Thymus (tissue), 11 donors: Measurements from ENCODE around the gene DEPDC4. TPM values are rescaled to one million over a fixed set of nuclear protein-coding genes. Genes with fewer than 3 reads are reported as not detected.
"Not testable (repeated sequence)": the region's sequence is repeated elsewhere in the genome, so short reads cannot be mapped to it uniquely, and the experiment has no call there.

ENCODE experiments used
- DNase-seq, 9 donors: peaks; one replicate each; pipeline ENCODE4 v3.0.0-alpha.2; 2013; ENCODE audit warnings: low spot score in 9 of 9, low read depth in 6 of 9, missing footprints in 1 of 9
- H3K27ac ChIP-seq, 2 donors: one replicate each; pipeline ENCODE4 v1.5.1; 2013; ENCODE audit warnings: control low read depth in 1 of 2, low read depth in 1 of 2, low read length in 1 of 2, mild to moderate bottlenecking in 1 of 2, moderate library complexity in 1 of 2
- H3K27me3 ChIP-seq, 2 donors: one replicate each; pipeline ENCODE4 v1.5.1; 2013; ENCODE audit warnings: low read length in 1 of 2; ENCODE audit not compliant: control insufficient read depth in 2 of 2, insufficient read depth in 1 of 2
- H3K36me3 ChIP-seq, 2 donors: one replicate each; pipeline ENCODE4 v1.5.1; 2013; ENCODE audit warnings: low read length in 1 of 2, mild to moderate bottlenecking in 1 of 2, moderate library complexity in 1 of 2; ENCODE audit not compliant: control insufficient read depth in 2 of 2, insufficient read depth in 2 of 2
- H3K4me1 ChIP-seq, 2 donors: one replicate each; pipeline ENCODE4 v1.5.1; 2013; ENCODE audit warnings: low read length in 2 of 2; ENCODE audit not compliant: control insufficient read depth in 2 of 2, insufficient read depth in 2 of 2
- H3K4me3 ChIP-seq, 2 donors: one replicate each; pipeline ENCODE4 v1.5.1; 2013; ENCODE audit warnings: low read length in 2 of 2, control low read depth in 1 of 2, mild to moderate bottlenecking in 1 of 2
- H3K9me3 ChIP-seq, 2 donors: one replicate each; pipeline ENCODE4 v1.5.1; 2013; ENCODE audit warnings: low read length in 1 of 2, mild to moderate bottlenecking in 1 of 2; ENCODE audit not compliant: control insufficient read depth in 2 of 2, insufficient read depth in 1 of 2
- WGBS: extraction: QIAGEN DNeasy Blood & Tissue Kit; methylation state at CpG from one replicate; pipeline ENCODE4 v1.1.7; 2013; 5-methylcytosine and 5-hydroxymethylcytosine counted together
- polyA plus RNA-seq: library from polyadenylated mRNA; stranded (reverse); fragments of 200-250 nt; gene quantifications from one replicate; pipeline ENCODE4 v1.2.3, GENCODE V29; 2013
- total RNA-seq: library from RNA; stranded (reverse); fragments of 120-200 nt; gene quantifications from one replicate; pipeline ENCODE4 v1.2.4, GENCODE V29; 2013
- donor health status: healthy.

DEPDC4 gene
- total and polyA plus RNA-seq, 2 donors = 0.94 to 2.0 TPM

- Histone ChIP-seq H3K27ac (no peak overlapping the region), H3K9me3 (no peaks in the 10 kb centered on the region), H3K4me3 (no peak overlapping the region), H3K36me3 (peaks cover 7 to 9% of the 10 kb centered on the region in 2 donors), H3K4me1 (no peaks in the 10 kb centered on the region), H3K27me3 (no peaks in the 10 kb centered on the region)
- no peak for DNase-seq
- WGBS = 81% methylated on average over 1 of the region's 1 CpG
Measured at GRCh38 chr12:100293017-100293416, 26.1 kb upstream of the DEPDC4 start.

GRCh38 chr12:100290016-100290415 lies 23.1 kb upstream of the DEPDC4 start:
- Histone ChIP-seq H3K4me1 (no peaks in the 10 kb centered on the region), H3K4me3 (no peak overlapping the region), H3K27me3 (no peaks in the 10 kb centered on the region), H3K36me3 (peaks cover 3 to 9% of the 10 kb centered on the region in 2 donors), H3K9me3 (no peaks in the 10 kb centered on the region), H3K27ac (no peak overlapping the region)
- WGBS = 99% methylated on average over 3 of the region's 3 CpGs
- no peak for DNase-seq

- Histone ChIP-seq H3K4me1 (no peaks in the 10 kb centered on the region), H3K27me3 (no peaks in the 10 kb centered on the region), H3K27ac (no peak overlapping the region), H3K9me3 (no peaks in the 10 kb centered on the region), H3K4me3 (no peak overlapping the region), H3K36me3 (peaks cover 3 to 9% of the 10 kb centered on the region in 2 donors)
- 98% methylated on average over 5 of the region's 5 CpGs for WGBS
- no peak for DNase-seq
Measured at GRCh38 chr12:100289038-100289437, 22.2 kb upstream of the DEPDC4 start.

- H3K27me3 ChIP-seq, H3K36me3 ChIP-seq, H3K4me1 ChIP-seq, DNase-seq, H3K27ac ChIP-seq, H3K9me3 ChIP-seq, H3K4me3 ChIP-seq: not testable (repeated sequence)
- 97% methylated on average over 12 of the region's 12 CpGs for WGBS
Measured at GRCh38 chr12:100284556-100284955, 17.7 kb upstream of the DEPDC4 start.

GRCh38 chr12:100279607-100280244 lies 12.8 kb upstream of the DEPDC4 start:
- DNase-seq = no peak
- Histone ChIP-seq H3K27me3 (no peaks in the 10 kb centered on the region), H3K27ac (no peak overlapping the region), H3K9me3 (no peaks in the 10 kb centered on the region), H3K36me3 (no peaks in the 10 kb centered on the region), H3K4me1 (no peaks in the 10 kb centered on the region), H3K4me3 (no peak overlapping the region)
- WGBS = 97% methylated on average over 1 of the region's 1 CpG

GRCh38 chr12:100279159-100279558 lies 12.3 kb upstream of the DEPDC4 start:
- Histone ChIP-seq H3K9me3 (no peaks in the 10 kb centered on the region), H3K27me3 (no peaks in the 10 kb centered on the region), H3K36me3 (no peaks in the 10 kb centered on the region), H3K27ac (no peak overlapping the region), H3K4me3 (no peak overlapping the region), H3K4me1 (no peaks in the 10 kb centered on the region)
- WGBS = 98% methylated on average over 7 of the region's 7 CpGs
- DNase-seq = no peak

GRCh38 chr12:100274291-100274690 lies 7.4 kb upstream of the DEPDC4 start:
- peaks cover 0 to 2% of the 10 kb centered on the region in 2 donors for H3K36me3 ChIP-seq
- DNase-seq = no peak
- H3K9me3 ChIP-seq = no peaks in the 10 kb centered on the region
- WGBS = 93% methylated on average over 2 of the region's 2 CpGs
- H3K4me3 ChIP-seq = no peak overlapping the region
- H3K27ac ChIP-seq = no peak overlapping the region
- H3K4me1 ChIP-seq = no peaks in the 10 kb centered on the region
- H3K27me3 ChIP-seq = no peaks in the 10 kb centered on the region

- Histone ChIP-seq H3K4me1 (peaks cover 1 to 4% of the 10 kb centered on the region in 2 donors), H3K4me3 (no peak overlapping the region), H3K36me3 (peaks cover 0 to 2% of the 10 kb centered on the region in 2 donors), H3K9me3 (no peaks in the 10 kb centered on the region), H3K27ac (no peak overlapping the region), H3K27me3 (no peaks in the 10 kb centered on the region)
- no peak for DNase-seq
- 95% methylated on average over 4 of the region's 4 CpGs for WGBS
Measured at GRCh38 chr12:100273782-100274181, 6.9 kb upstream of the DEPDC4 start.

- Histone ChIP-seq H3K9me3 (no peaks in the 10 kb centered on the region), H3K27ac (no peak overlapping the region), H3K4me1 (peaks cover 3 to 11% of the 10 kb centered on the region in 2 donors)
Measured at GRCh38 chr12:100268835-100269564, 2.1 kb upstream of the DEPDC4 start.

More at GRCh38 chr12:100268835-100269564, 2.1 kb upstream of the DEPDC4 start:
- no peak for DNase-seq
- WGBS = 70% methylated on average over 5 of the region's 5 CpGs
- no peaks in the 10 kb centered on the region for H3K27me3 ChIP-seq
- peak overlapping the region in 1 of 2 donors; percentile 3 for H3K4me3 ChIP-seq
- H3K36me3 ChIP-seq = peaks cover 0 to 2% of the 10 kb centered on the region in 2 donors
